Retina (tissue), 1 donor: Measurements from ENCODE around the gene GNE.
A peak's percentile ranks its signal among the peaks of the same experiment; 100 is the strongest.
"Not testable (repeated sequence)": the region's sequence is repeated elsewhere in the genome, so short reads cannot be mapped to it uniquely, and the experiment has no call there.

Source experiments
- DNase-seq: peaks from one replicate; pipeline ENCODE4 v3.0.0-alpha.2; 2016

GNE gene

DNA sequence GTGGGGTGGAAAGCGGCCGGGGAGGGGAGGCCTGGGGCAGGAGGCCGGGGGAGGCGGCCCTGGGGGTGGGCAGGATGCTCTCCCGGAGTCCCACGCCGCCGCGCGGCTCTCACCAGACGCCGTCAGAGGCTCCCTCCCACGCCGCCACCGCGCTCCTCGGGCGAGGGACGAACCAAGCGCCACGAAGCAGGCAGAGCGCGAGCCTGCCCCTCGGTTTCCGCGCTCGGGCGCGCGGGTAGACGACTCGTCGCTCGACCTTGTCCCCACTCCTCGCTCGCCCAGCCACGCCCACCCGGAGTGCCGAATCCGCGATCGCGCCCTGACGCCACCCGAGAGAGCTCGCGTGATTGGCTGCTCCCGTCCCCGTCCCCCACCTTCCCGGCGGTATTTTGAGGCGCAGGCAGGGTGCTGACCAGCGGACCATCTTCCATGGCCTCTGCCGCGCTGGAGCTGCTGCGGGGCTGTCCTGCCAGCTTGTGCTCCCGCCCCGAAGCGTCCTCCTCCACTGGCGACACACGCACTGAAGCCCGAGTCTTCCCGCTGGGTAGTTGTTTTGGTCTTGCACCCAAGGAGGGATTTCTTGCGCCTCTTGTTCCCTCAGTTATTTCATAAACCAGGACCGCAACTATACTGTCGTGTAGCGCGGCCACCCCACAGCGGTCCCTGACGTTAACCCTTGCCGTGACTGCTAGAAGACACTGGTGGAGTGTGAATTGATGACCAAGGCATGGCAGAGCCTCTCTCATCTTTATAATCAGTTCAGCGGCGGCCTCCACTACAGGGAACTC is at the start of gene GNE:
GNE (minus strand) TSS at position 241 of the 788 bp plus-strand sequence. CDS start 9,093 bp downstream, outside the sequence.
- DNase-seq: peak; percentile 97

DNA sequence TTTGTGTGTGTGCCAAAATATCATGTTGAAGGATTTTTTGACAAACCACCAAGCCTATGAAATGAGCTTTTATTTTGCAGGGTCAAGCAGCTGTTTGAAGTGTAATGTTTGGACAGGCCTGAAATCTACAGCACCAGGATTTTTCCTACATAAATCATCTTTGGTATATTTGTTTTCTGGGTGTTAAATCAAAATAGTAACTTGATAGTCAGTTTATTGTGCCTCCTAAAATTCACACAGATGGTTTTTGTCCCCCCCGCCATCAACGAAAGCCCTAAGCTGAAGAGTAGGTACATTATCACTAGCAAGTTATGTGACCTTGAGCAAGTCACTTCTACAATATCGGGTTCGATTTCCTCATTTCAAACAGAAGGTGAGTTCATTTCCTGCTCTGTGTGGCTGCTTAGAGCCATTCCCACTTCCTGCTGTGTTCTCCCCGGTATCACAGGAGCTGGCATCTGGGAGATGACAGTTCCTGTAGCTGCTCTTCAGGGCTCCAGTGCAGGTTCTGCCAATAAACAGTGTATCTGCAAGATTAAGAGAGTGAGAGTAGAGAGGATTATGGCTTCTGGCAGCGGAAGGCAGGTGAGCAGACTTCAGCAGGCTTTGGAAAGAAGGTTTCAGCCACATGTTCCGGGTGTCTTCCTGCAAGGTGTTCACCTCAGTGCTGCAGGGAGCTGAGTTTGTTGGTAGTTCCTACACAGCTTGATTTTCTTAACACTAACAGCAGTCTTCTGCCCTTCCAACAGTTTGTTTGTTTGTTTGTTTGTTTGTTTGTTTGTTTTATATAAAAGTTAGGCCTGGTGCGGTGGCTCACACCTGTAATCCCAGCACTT is 48.4 kb upstream of the GNE start:
- no peak for DNase-seq

DNA sequence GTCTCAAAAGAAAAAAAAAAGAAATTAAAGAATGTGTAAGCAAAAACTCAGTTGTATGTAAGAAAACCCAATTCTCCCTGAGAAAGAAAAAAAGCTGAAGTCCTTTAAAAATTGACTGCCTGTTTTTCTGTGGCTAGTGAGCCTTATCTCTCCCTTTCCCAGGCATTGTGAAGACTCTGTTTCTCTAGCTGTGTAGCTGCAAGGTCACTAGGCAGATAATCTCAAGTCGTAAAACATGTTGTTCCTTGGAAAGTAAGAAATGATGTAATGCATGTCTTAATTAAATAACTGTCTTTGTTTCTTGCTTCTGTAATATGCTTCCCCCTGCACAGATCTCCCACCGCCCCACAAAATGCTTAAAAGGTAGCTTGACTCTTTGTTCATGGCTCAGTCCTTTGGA is 46.1 kb upstream of the GNE start:
- DNase-seq: not testable (repeated sequence)

DNA sequence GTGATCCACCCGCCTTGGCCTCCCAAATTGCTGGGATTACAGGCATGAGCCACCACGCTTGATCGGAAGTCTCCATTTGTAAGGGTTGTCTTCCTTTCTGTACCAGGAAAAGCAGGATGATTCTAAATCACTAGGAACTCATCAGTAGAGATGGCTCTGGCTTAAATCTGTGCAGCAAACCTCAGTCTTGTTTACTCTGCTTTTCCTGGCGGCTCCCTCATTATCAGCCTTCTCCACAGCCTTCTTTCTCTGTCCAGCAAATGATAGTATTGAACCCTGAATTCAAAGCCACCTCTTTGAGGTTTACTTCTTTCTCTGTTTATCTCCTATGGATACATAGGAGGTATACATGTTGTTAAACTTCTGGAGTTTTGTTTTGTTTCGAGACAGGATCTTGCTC is 43.0 kb upstream of the GNE start:
- no peak for DNase-seq

DNA sequence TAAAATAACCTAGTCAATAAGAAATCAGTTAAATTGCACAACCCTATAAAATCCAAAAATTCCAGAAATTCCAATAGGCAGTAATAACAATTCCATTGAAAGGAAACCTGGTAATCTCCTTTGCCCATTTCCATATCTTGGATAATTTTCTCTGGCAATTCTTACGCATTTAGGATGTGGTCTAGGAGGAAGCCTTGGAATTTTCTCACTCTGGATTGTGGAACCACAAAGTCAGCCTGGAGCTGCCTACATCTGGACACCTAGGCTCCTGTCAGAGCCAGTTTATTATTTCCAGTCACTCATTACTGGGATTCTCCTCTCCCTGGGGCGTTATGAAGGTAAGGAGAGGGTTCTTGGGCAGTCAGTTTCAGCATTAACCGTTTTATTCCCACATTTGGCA is 40.3 kb upstream of the GNE start:
- no peak for DNase-seq

- no peak for DNase-seq
These were observed 39.5 kb upstream of the GNE start for GRCh38 chr9:36297798-36298197.

- DNase-seq: not testable (repeated sequence)
These were observed 36.7 kb upstream of the GNE start for GRCh38 chr9:36294996-36295395.

GRCh38 chr9:36293918-36294317 is 35.7 kb upstream of the GNE start:
- DNase-seq: no peak

DNA sequence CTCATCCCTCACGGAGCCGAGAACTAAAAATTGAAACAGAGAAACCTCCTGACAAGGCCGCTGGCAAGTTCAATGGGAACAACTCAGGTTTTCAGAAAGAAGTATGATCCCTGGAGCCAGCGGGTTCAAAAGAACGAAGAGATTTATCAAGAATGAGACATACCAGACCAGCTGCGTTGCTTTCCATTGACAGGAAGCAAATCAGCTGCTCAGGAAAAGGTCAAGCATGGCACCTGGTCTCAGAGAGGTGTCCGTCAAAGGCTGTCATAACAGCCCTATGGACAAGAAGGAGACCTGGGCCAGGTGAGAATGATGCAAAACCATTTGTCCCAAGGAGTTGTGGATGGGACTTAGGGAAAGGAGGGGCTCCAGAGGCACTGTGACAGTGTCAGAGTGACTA is 34.9 kb upstream of the GNE start:
- DNase-seq: no peak

DNA sequence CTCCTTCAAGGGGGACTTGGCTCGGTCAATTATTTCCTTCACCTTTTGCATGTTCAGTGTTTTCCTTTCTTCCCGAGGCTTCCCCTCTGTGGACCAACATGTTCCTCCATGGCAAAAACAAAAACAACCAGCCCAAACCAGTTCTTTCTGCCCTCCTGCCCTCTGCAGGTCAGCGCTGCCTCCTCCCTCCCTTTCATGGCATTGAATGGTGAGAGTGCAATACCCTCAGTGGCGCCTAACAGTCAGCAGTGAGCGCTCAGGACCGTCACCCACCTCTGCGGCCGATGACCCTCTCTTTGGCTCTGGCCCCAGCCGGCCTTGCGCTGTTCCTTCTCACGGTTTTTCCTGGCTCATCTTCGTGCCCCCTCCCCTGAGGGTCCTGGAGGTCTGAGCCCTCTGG is 34.4 kb upstream of the GNE start:
- DNase-seq: no peak

GRCh38 chr9:36290996-36291395 is 32.7 kb upstream of the GNE start:
- no peak for DNase-seq

DNA sequence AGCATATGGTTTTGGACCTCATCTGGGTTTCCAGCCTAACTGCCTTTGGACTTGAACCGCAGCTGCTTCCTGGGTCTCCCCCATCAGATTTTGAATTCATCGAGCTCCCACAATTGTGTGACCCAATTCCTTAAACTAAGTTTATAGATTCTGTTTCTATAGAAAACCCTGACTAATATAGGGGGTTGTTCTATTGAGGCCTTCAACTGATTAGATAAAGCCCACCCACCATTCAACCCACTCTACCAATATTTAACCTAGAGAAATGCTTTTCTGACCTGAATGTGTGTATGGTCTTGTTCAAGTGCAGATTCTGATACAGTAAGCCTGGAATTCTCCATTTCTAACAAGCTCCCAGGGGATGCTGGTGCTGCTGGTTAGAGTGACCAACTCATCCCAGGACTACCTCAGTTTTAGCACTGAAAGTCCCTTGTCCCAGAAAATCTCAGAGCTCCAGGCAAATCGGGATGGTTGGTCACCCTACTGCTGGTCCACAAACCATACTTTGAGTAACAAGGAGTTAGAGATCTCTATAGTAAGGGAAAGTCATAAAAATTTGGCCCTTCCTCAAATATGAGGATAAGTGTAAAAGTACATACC is 31.7 kb upstream of the GNE start:
- no peak for DNase-seq

DNA sequence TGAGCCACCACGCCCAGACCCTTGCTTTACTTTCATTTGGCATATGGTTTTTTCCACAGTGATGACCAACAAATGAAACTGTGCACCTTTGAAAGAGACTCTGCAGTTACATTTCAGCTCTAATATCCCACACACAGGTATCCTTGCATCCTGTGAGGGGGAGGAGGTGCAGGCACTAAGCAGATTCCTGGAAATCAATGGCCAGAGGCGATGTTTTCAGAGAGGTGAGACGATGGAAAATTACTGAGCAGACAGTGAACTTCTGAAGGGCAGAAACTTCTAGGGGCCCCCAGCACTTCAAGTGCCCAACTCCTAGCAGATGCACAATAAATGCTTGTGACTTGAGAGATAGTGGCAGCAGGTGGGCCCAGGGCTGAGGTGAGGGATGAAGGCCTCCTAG is 29.8 kb upstream of the GNE start:
- no peak for DNase-seq

DNA sequence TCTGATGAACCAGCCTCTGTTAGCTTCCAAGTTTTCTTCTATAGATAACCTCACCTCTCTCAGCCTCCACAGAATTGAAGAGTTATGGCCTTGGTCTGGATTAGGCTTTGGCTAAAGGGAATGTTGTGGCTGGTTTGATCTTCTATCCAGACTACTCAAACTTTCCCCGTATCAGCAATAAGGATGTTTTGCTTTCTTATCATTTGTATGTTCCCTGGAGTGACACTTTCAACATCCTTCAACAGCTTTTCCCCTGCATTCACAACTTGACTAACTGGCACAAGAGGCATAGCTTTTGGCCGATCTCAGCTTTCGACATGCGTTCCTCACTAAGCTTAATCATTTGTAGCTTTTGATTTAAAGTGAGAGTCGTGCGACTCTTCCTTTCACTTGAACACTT is 28.1 kb upstream of the GNE start:
- DNase-seq: no peak

DNA sequence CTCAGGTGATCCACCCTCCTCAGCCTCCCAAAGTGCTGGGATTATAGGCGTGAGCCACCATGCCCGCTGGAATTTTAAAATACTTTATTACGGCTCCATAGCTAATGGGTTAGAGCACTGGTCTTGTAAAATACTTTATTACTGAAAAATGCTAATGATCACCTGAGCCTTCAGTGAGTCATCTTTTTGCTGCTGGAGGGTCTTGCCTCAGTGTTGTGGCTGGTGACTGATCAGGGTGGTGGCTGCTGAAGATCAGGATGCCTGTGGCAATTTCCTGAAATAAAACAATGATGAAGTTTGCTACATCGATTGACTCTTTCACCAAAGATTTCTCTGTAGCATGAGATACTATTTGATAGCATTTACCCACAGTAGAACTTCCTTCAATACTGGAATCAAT is 26.0 kb upstream of the GNE start:
- no peak for DNase-seq

DNA sequence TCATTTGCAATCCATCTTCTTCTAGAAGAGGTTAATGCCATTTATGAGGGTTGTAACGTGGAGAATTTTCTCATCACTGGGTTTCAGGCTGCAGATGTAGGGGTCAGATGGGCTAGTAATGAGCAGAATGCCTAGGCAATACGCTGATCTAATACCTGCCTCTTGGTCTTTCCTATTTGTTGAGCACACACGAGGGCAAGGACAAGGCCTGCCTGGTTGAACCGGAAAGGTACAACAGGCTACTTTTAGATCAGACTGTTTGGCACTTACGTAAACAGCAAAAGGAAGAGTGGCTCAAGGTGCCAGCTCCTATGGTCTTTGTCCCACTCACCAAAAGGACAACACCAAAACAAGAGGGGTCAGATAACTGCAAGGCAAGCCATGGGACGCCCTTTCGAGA is 24.0 kb upstream of the GNE start:
- no peak for DNase-seq

- no peak for DNase-seq
These were observed 22.7 kb upstream of the GNE start for GRCh38 chr9:36280989-36281388.

DNA sequence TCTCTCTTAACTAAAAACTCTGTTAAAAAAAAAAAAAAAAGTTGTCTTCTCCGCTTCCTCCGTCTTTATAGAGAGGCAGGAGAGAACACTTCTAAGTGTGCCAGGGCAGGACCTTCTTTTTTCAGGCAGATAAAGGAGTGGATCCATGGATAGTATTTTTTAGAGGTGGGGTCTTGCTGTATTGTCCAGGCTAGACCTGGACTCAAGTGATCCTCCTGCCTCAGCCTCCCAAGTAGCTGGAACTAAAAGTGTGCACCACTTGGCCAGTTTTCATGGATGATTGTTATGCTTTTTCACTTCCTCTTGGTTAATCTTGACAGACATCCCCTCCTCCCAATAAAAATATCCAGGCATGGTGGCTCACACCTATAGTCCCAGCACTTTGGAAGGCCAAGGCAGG is 20.0 kb upstream of the GNE start:
- DNase-seq: no peak

DNA sequence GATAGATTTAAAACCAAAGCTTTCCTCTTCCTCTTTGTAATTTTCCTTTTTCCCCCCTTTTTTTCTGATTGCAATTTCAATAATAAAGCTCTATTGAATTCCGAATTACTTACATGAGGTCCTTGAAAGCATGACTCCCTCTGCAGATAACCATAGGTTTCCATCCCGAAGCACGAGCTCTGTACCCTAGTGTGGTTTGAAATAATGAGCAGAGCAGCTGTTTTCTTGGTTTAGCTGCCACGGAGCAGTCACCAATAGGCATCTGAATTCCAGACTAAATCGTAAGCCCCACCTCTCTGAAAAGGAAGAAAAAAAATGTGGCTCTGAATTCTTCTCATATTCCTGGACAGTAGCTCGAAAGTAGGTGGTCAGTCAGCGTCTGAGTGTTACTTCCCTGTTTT is 18.5 kb upstream of the GNE start:
- DNase-seq: no peak

DNA sequence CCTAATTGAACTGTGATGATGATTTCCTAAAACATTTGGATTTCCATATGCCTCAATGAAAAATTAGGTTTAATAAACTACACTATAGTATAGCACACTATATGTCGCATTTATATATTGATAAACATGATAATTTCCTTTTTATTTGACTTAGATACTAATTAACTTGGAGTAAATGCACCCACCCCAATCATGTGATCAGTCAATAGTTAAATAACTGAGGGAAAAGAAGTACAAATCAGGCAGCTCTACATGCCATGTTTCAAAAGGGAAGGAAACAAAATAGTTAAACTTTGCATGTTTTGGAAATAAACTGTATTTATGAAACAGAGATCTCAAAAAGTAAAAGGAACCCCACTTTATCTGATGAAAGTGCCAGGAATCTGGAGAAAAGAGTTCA is 18.0 kb upstream of the GNE start:
- no peak for DNase-seq

- no peak for DNase-seq
These were observed 16.8 kb upstream of the GNE start for GRCh38 chr9:36275060-36275459.

GRCh38 chr9:36273354-36273753 is 15.1 kb upstream of the GNE start:
- DNase-seq: not testable (repeated sequence)

DNA sequence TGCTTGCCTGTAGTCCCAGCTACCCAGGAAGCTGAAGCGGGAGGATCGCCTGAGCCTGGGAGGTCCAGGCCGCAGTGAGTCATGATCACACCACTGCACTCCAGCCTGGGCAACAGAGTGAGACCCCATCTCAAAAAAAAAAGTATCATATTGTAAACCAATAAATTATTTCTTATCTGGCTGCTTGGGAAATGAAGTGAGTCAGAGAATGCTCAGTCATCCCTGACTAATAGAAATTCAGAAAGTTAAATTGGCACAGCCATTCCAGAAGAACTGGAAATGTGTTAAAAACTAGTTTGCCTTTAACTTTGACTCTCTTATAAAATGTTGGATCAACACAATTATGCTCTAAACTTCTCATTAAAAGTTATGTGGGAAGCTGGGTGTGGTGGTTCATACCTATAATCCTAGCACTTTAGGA is 9.8 kb upstream of the GNE start:
- no peak for DNase-seq

GRCh38 chr9:36264896-36265295 is 6.6 kb upstream of the GNE start:
- no peak for DNase-seq
